Right atrium auricular region (tissue), 2 donors: Measurements from ENCODE around the gene SCFD2. TPM values are rescaled to one million over a fixed set of nuclear protein-coding genes. Genes with fewer than 3 reads are reported as not detected.
A peak's percentile ranks its signal among the peaks of the same experiment; 100 is the strongest.
"Not testable (repeated sequence)": the region's sequence is repeated elsewhere in the genome, so short reads cannot be mapped to it uniquely, and the experiment has no call there.

Source experiments
- DNase-seq: peaks from one replicate; pipeline ENCODE4 v3.0.0-alpha.2; 2019; ENCODE audit warnings: low spot score
- H3K27ac ChIP-seq, 2 donors: fragments of 200-600 bp; sonication (generic); 1 replicate in 1 of 2; 2 replicates in 1 of 2; pipeline ENCODE4 v1.5.1; 2016 to 2019
- H3K27me3 ChIP-seq, 2 donors: fragments of 200-600 bp; sonication (generic); one replicate each; pipeline versions ENCODE4 v1.5.1 to v1.6.0; 2017 to 2019
- H3K36me3 ChIP-seq: fragments of 200-600 bp; sonication (generic); one replicate; pipeline ENCODE4 v1.5.1; 2016
- H3K4me1 ChIP-seq, 2 donors: fragments of 200-600 bp; sonication (generic); one replicate each; pipeline versions ENCODE4 v1.5.1 to v1.6.0; 2017 to 2019
- H3K4me3 ChIP-seq, 2 donors: fragments of 200-600 bp; sonication (generic); 1 replicate in 1 of 2; 2 replicates in 1 of 2; pipeline ENCODE4 v1.5.1; 2017 to 2019; ENCODE audit warnings: mild to moderate bottlenecking in 1 of 2, moderate library complexity in 1 of 2
- H3K9me3 ChIP-seq, 2 donors: fragments of 200-600 bp; sonication (generic); one replicate each; pipeline ENCODE4 v1.5.1; 2019
- total RNA-seq, 2 donors: library from RNA; depleted of rRNA; stranded (reverse); fragments of >200 nt; gene quantifications; one replicate each; pipeline ENCODE4 v1.1.0, GENCODE V29; 2016
- TF ChIP-seq, protein P1 (sequence below), 2 donors: fragments of 200-600 bp; sonication (generic); IDR thresholded peaks; one replicate each; pipeline ENCODE4 v1.5.1; 2019; ENCODE audit warnings: antibody characterized with exemption in 2 of 2

SCFD2 gene
- total RNA-seq, 2 donors from 2014 or later, result 8.1 to 9.4 TPM

DNA sequence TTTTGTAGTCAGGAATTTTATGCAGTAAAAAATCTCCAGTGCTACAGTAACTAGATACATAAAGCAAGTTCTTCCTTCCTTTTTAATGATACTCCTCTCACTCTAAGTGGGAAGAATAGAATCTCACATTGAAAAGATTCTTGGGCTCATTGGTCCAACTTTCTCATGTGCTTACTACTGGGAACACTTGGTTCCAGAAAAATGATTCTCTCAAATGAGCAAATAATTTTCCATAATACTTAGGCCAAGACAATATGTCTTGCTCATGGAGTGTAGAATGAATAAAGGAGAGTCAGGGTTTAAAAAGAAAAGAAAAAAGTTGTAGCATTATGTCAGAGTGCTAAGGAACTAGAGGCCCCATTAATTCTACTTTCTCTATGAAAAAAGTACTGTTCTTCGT, 306.0 kb downstream of the SCFD2 start:
- Histone ChIP-seq H3K9me3 (no peaks in the 10 kb centered on the region), H3K36me3 (no peaks in the 10 kb centered on the region), H3K27ac (no peak overlapping the region), H3K4me1 (peaks cover 0 to 7% of the 10 kb centered on the region in 2 donors), H3K4me3 (no peak overlapping the region), H3K27me3 (no peaks in the 10 kb centered on the region)
- TF ChIP-seq, protein P1, sequence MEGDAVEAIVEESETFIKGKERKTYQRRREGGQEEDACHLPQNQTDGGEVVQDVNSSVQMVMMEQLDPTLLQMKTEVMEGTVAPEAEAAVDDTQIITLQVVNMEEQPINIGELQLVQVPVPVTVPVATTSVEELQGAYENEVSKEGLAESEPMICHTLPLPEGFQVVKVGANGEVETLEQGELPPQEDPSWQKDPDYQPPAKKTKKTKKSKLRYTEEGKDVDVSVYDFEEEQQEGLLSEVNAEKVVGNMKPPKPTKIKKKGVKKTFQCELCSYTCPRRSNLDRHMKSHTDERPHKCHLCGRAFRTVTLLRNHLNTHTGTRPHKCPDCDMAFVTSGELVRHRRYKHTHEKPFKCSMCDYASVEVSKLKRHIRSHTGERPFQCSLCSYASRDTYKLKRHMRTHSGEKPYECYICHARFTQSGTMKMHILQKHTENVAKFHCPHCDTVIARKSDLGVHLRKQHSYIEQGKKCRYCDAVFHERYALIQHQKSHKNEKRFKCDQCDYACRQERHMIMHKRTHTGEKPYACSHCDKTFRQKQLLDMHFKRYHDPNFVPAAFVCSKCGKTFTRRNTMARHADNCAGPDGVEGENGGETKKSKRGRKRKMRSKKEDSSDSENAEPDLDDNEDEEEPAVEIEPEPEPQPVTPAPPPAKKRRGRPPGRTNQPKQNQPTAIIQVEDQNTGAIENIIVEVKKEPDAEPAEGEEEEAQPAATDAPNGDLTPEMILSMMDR (IDR thresholded peaks at IDR 0.05), result no peak
- no peak for DNase-seq

DNA sequence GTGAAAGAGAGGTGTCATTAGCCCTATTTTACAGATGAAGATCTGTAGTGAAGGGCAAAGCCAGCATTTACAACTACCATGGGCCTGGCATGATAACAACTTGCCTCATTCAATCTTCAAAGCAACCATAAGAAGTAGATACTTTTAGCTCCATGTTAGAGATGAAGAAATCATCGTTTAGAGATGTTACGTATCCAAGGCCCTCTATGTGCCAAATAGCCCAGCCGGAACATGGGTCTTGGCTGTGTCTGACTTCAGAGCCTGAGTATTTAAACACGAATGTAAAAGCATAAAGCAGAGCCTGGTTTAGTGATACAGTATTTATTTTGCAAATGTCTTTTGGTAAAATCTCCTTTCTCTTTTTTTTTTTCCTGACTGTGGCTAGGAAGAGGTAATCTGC, 306.6 kb downstream of the SCFD2 start:
- TF ChIP-seq, protein P1 (IDR thresholded peaks at IDR 0.05), result no peak
- Histone ChIP-seq H3K36me3 (no peaks in the 10 kb centered on the region), H3K4me1 (peaks cover 0 to 7% of the 10 kb centered on the region in 2 donors), H3K27ac (no peak overlapping the region), H3K4me3 (no peak overlapping the region), H3K9me3 (no peaks in the 10 kb centered on the region), H3K27me3 (no peaks in the 10 kb centered on the region)
- no peak for DNase-seq

DNA sequence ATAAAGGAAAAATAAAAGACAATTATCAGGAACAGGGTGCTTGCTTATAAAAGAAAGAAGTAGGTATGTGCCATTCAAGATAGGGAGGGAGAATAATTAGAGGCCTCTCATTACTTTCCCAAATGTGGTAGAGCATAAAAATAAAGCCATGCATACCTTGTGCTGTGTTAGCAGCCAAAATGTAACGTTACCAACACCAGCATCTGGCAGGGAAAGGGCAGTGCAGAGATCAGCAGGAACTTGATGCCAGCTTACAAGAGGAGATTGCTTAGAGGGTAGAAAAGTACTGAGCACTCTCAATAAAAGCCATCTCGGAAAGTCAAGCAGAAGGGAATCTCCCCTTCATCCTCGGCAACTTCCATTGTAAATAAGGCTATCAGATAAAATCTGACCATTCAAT, 308.2 kb downstream of the SCFD2 start:
- no peaks in the 10 kb centered on the region for H3K36me3 ChIP-seq
- H3K4me3 ChIP-seq, result no peak overlapping the region
- no peak for DNase-seq
- no peaks in the 10 kb centered on the region for H3K9me3 ChIP-seq
- TF ChIP-seq, protein P1 (IDR thresholded peaks at IDR 0.05), result no peak
- H3K27ac ChIP-seq, result peak overlapping the region in 1 of 2 donors; percentile 23
- peaks cover 0 to 7% of the 10 kb centered on the region in 2 donors for H3K4me1 ChIP-seq
- no peaks in the 10 kb centered on the region for H3K27me3 ChIP-seq

DNA sequence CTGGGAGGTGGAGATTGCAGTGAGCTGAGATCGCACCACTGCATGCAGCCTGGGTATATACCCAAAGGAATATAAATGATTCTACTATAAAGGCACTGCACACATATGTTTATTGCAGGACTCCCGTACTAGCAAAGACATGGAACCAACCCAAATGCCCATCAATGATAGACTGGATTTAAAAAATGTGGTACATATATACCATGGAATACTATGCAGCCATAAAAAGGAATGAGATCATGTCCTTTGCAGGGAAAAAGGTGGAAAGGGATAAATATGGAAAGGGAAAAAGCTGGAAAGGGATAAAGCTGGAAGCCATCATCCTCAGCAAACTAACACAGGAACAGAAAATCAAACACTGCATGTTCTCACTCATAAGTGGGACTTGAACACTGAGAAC, 308.8 kb downstream of the SCFD2 start:
- H3K4me3 ChIP-seq, DNase-seq, H3K27me3 ChIP-seq, H3K9me3 ChIP-seq, H3K4me1 ChIP-seq, H3K36me3 ChIP-seq: not testable (repeated sequence)
- H3K27ac ChIP-seq, result peak overlapping the region in 1 of 2 donors; percentile 23

DNA sequence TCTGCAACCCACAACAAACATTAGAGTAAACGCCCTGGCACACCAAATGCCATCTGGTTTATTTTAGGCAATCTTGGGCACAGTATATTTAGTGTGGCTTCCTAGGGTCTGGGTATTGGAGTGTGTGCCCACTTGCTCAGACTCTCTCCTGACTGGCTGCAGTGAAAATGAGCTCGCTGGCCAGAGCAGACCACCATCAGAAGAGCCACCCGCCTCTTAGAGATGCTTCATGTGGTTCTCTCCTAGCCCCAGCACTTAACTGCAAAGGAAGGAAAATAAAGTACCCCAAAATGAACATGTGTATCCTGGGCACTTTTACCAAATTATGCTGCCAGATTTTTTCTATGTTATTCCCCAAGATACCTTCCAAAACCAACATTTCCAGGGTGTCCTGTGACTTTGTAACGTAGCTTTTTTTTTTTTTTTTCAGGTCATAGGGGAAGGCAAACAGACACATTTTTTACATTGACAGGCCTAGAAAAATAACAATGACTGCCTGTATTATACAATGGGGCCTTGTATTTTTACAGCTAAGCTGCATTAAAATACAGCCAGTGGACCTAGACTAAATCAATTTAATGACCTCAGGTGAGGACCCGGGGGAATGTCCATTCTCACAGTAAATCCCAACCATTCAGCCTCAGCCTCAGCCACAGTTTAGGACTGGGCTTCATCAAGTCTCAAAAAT, 310.0 kb downstream of the SCFD2 start:
- H3K9me3 ChIP-seq, result no peaks in the 10 kb centered on the region
- no peaks in the 10 kb centered on the region for H3K36me3 ChIP-seq
- no peak for DNase-seq
- H3K4me1 ChIP-seq, result peaks cover 0 to 7% of the 10 kb centered on the region in 2 donors
- H3K27me3 ChIP-seq, result no peaks in the 10 kb centered on the region
- H3K4me3 ChIP-seq, result no peak overlapping the region
- TF ChIP-seq, protein P1 (IDR thresholded peaks at IDR 0.05), result no peak
- no peak overlapping the region for H3K27ac ChIP-seq

DNA sequence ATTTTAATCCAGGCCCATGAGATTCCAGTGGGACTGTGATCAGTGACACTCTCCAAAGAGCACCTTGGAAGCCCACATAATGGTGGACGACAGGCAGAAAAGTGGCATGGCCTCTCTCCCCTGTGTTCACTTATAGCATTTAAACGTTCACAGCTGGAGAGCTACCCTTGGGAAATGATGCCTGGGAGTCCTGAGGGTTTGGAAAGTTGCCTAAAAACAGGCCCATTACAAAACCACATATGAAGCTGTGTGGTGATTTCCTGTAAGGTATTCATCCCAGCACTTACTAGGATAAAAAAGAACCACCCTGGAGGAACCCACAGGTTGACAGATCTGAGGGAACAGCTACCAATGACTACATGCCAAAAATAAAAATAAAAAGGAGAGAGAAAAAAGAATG, 310.6 kb downstream of the SCFD2 start:
- Histone ChIP-seq H3K27me3 (no peaks in the 10 kb centered on the region), H3K9me3 (no peaks in the 10 kb centered on the region), H3K36me3 (no peaks in the 10 kb centered on the region), H3K4me3 (no peak overlapping the region), H3K27ac (no peak overlapping the region), H3K4me1 (peaks cover 0 to 7% of the 10 kb centered on the region in 2 donors)
- TF ChIP-seq, protein P1 (IDR thresholded peaks at IDR 0.05), result no peak
- no peak for DNase-seq
